H1 (cell line): ENCODE data around the gene FKBP8. TPM values are rescaled to one million over a fixed set of nuclear protein-coding genes. Genes with fewer than 3 reads are reported as not detected.

Experiments used
- E2F6 ChIP-seq: IDR thresholded peaks from 2 replicates; pipeline ENCODE4 v1.6.1; 2012; ENCODE audit warnings: inconsistent platforms
- polyA plus RNA-seq, 7 experiments: library from polyadenylated mRNA; depleted of rRNA in 3 of 7; stranded (reverse) in 5 of 7; unstranded in 2 of 7; fragments of >200 nt in 5 of 7; fragments of 200-250 nt in 2 of 7; gene quantifications; 1 replicate in 5 of 7; 2 replicates in 1 of 7; 4 replicates in 1 of 7; pipeline versions ENCODE4 v1.2.1 to v1.2.3, GENCODE V29; 2011 to 2013; ENCODE audit warnings: missing spikeins in 2 of 7, mixed read lengths in 2 of 7
- total RNA-seq: library from RNA; stranded (reverse); fragmentation: NEBNext Ultra II Directional; extraction: Animal tissue kit (Norgen Biotek cat#: 25700); gene quantifications from 2 replicates; pipeline ENCODE4 v1.2.1, GENCODE V29; 2021

The FKBP8 gene
- total and polyA plus RNA-seq, 2 of the 8 experiments (the other 6 are each of a cell fraction or from before 2014, with no cell fraction given) = 264 to 309 TPM

GRCh38 chr19:18543814-18544475, 572 bp upstream of the FKBP8 start (continued):
- TF ChIP-seq E2F6 = no peak
